ENCODE results near the gene PIK3C3. TPM values are rescaled to one million over a fixed set of nuclear protein-coding genes. Genes with fewer than 3 reads are reported as not detected.

PIK3C3 gene
- total RNA-seq, 6 donors from 2014 or later: 26.5 to 78.6 (median 44.9) TPM

- no peak overlapping the region for H3K27ac ChIP-seq
- H3K27me3 ChIP-seq: no peaks in the 10 kb centered on the region
- H3K36me3 ChIP-seq: peaks cover 0 to 31% (median 3%) of the 10 kb centered on the region in 4 donors
- TF ChIP-seq EP300 (IDR thresholded peaks at IDR 0.05) (no peak), CTCF (IDR thresholded peaks at IDR 0.05) (no peak), POLR2A (IDR thresholded peaks at IDR 0.05) (no peak), POLR2AphosphoS5 (IDR thresholded peaks at IDR 0.05) (no peak)
- WGBS, 2 donors: 92 to 98% methylated on average over 5 of the region's 5 CpGs
- H3K9me3 ChIP-seq: no peaks in the 10 kb centered on the region
- ATAC-seq (ENCODE audit: low FRiP score in 2 of 2) (no peak), DNase-seq (no peak)
- peaks cover 0 to 7% (median 3%) of the 10 kb centered on the region in 4 donors for H3K4me1 ChIP-seq
- H3K4me3 ChIP-seq: no peak overlapping the region
These were observed 20.2 kb downstream of the PIK3C3 start for GRCh38 chr18:41975284-41975683.

GRCh38 chr18:41977233-41977632 is 22.2 kb downstream of the PIK3C3 start:
- ATAC-seq (ENCODE audit: low FRiP score in 2 of 2) (no peak), DNase-seq (no peak)
- H3K4me3 ChIP-seq: no peak overlapping the region
- H3K36me3 ChIP-seq: peaks cover 0 to 16% (median 0%) of the 10 kb centered on the region in 4 donors
- no peaks in the 10 kb centered on the region for H3K27me3 ChIP-seq
- no peak overlapping the region for H3K27ac ChIP-seq
- TF ChIP-seq EP300 (IDR thresholded peaks at IDR 0.05) (no peak), CTCF (IDR thresholded peaks at IDR 0.05) (no peak), POLR2A (IDR thresholded peaks at IDR 0.05) (no peak), POLR2AphosphoS5 (IDR thresholded peaks at IDR 0.05) (no peak)
- peaks cover 0 to 7% (median 3%) of the 10 kb centered on the region in 4 donors for H3K4me1 ChIP-seq
- WGBS, 2 donors: 79 to 80% methylated on average over 6 of the region's 6 CpGs
- no peaks in the 10 kb centered on the region for H3K9me3 ChIP-seq

- no peak for ATAC-seq (ENCODE audit: low FRiP score in 2 of 2)
- DNase-seq: no peak
- TF ChIP-seq CTCF (IDR thresholded peaks at IDR 0.05) (no peak), POLR2A (IDR thresholded peaks at IDR 0.05) (no peak), EP300 (IDR thresholded peaks at IDR 0.05) (no peak), POLR2AphosphoS5 (IDR thresholded peaks at IDR 0.05) (no peak)
- H3K27me3 ChIP-seq: no peaks in the 10 kb centered on the region
- no peak overlapping the region for H3K27ac ChIP-seq
- no peak overlapping the region for H3K4me3 ChIP-seq
- WGBS, 2 donors: 93 to 95% methylated on average over 2 of the region's 2 CpGs
- H3K9me3 ChIP-seq: no peaks in the 10 kb centered on the region
- peaks cover 0 to 12% (median 4%) of the 10 kb centered on the region in 4 donors for H3K36me3 ChIP-seq
- H3K4me1 ChIP-seq: no peaks in the 10 kb centered on the region
These were observed 28.1 kb downstream of the PIK3C3 start for GRCh38 chr18:41982942-41983660.

- H3K36me3 ChIP-seq: peaks cover 0 to 31% (median 8%) of the 10 kb centered on the region in 4 donors
- no peak overlapping the region for H3K27ac ChIP-seq
- ATAC-seq (ENCODE audit: low FRiP score in 2 of 2) (no peak), DNase-seq (no peak)
- H3K4me3 ChIP-seq: no peak overlapping the region
- H3K9me3 ChIP-seq: no peaks in the 10 kb centered on the region
- H3K4me1 ChIP-seq: no peaks in the 10 kb centered on the region
- 91 to 94% methylated on average over 2 of the region's 2 CpGs for WGBS, 2 donors
- H3K27me3 ChIP-seq: no peaks in the 10 kb centered on the region
- TF ChIP-seq EP300 (IDR thresholded peaks at IDR 0.05) (no peak), CTCF (IDR thresholded peaks at IDR 0.05) (no peak), POLR2AphosphoS5 (IDR thresholded peaks at IDR 0.05) (no peak), POLR2A (IDR thresholded peaks at IDR 0.05) (no peak)
These were observed 30.9 kb downstream of the PIK3C3 start for GRCh38 chr18:41985914-41986313.

- DNase-seq (no peak), ATAC-seq (ENCODE audit: low FRiP score in 2 of 2) (no peak)
- TF ChIP-seq CTCF (IDR thresholded peaks at IDR 0.05) (no peak), POLR2A (IDR thresholded peaks at IDR 0.05) (no peak), EP300 (IDR thresholded peaks at IDR 0.05) (no peak), POLR2AphosphoS5 (IDR thresholded peaks at IDR 0.05) (no peak)
- H3K4me3 ChIP-seq: no peak overlapping the region
- H3K36me3 ChIP-seq: peaks cover 0 to 55% (median 9%) of the 10 kb centered on the region in 4 donors
- WGBS, 2 donors: 87 to 93% methylated on average over 5 of the region's 5 CpGs
- H3K9me3 ChIP-seq: no peaks in the 10 kb centered on the region
- no peaks in the 10 kb centered on the region for H3K27me3 ChIP-seq
- H3K4me1 ChIP-seq: no peaks in the 10 kb centered on the region
- no peak overlapping the region for H3K27ac ChIP-seq
These were observed 34.5 kb downstream of the PIK3C3 start for GRCh38 chr18:41989508-41989907.

All from upper lobe of left lung (tissue), 6 donors.